G401.6 (cell line): ENCODE data around the gene ARHGEF28.

Experiments
- FAIRE-seq: peaks from 2 replicates; lab custom pipeline; 2012; peaks lifted over from hg19 to GRCh38; lab: Jason Lieb, UNC

ARHGEF28 gene

GRCh38 chr5:73625944-73626811 is at the start of gene ARHGEF28:
Gene ARHGEF28, plus strand, starts transcription at chr5:73626196. Its CDS starts 58,656 bp downstream, at chr5:73684852.
- FAIRE-seq: no peak

GRCh38 chr5:73582285-73583145 is 43.5 kb upstream of the ARHGEF28 start:
- FAIRE-seq: no peak

- no peak for FAIRE-seq
Measured at GRCh38 chr5:73587923-73588322, 38.1 kb upstream of the ARHGEF28 start.

- FAIRE-seq: peak; percentile 97
Measured at GRCh38 chr5:73591102-73591695, 34.8 kb upstream of the ARHGEF28 start.

GRCh38 chr5:73591698-73592501 is 34.1 kb upstream of the ARHGEF28 start:
- no peak for FAIRE-seq

GRCh38 chr5:73592551-73592950 is 33.4 kb upstream of the ARHGEF28 start:
- FAIRE-seq: no peak

- FAIRE-seq: peak; percentile 71
Measured at GRCh38 chr5:73596705-73597328, 29.2 kb upstream of the ARHGEF28 start.

- FAIRE-seq: no peak
Measured at GRCh38 chr5:73599380-73599779, 26.6 kb upstream of the ARHGEF28 start.

- FAIRE-seq: no peak
Measured at GRCh38 chr5:73603998-73604397, 22.0 kb upstream of the ARHGEF28 start.

- no peak for FAIRE-seq
Measured at GRCh38 chr5:73605223-73606087, 20.5 kb upstream of the ARHGEF28 start.

- no peak for FAIRE-seq
Measured at GRCh38 chr5:73606206-73606753, 19.7 kb upstream of the ARHGEF28 start.

GRCh38 chr5:73607228-73607627 is 18.8 kb upstream of the ARHGEF28 start:
- FAIRE-seq: no peak

GRCh38 chr5:73612799-73613198 is 13.2 kb upstream of the ARHGEF28 start:
- FAIRE-seq: no peak

GRCh38 chr5:73615085-73615484 is 10.9 kb upstream of the ARHGEF28 start:
- FAIRE-seq: no peak

GRCh38 chr5:73615947-73616346 is 10.0 kb upstream of the ARHGEF28 start:
- FAIRE-seq: no peak

GRCh38 chr5:73617510-73618279 is 8.3 kb upstream of the ARHGEF28 start:
- no peak for FAIRE-seq

- no peak for FAIRE-seq
Measured at GRCh38 chr5:73619606-73620333, 6.2 kb upstream of the ARHGEF28 start.

- FAIRE-seq: no peak
Measured at GRCh38 chr5:73620334-73620687, 5.7 kb upstream of the ARHGEF28 start.

- no peak for FAIRE-seq
Measured at GRCh38 chr5:73623060-73623459, 2.9 kb upstream of the ARHGEF28 start.
